IMR-90 (cell line): Measurements from ENCODE around the gene CAPN5. TPM values are rescaled to one million over a fixed set of nuclear protein-coding genes. Genes with fewer than 3 reads are reported as not detected.

ENCODE experiments used
- ATAC-seq: fragments of 200-7000 bp; cut with Tn5 transposase; 2 replicates; pipeline ENCODE4 v1.9.1; 2020; ENCODE audit warnings: low read depth, mild to moderate bottlenecking, moderate library complexity
- BruUV-seq: library from RNA; stranded (reverse); fragments of 400-500 nt; replicated peaks from 2 replicates; lab custom pipeline; 2021; lab: Mats Ljungman, UMichigan
- CTCF ChIA-PET: fragments of 300-600 bp; formaldehyde crosslinking; extraction: SDS; loops from one replicate; lab custom pipeline; 2021; ENCODE audit warnings: antibody characterized with exemption; lab: Yijun Ruan, JAX
- POLR2A ChIA-PET: fragments of 300-600 bp; sonication (Branson Sonifier 250); formaldehyde crosslinking; loops from one replicate; lab custom pipeline; 2022; ENCODE audit warnings: antibody characterized with exemption; ENCODE audit not compliant: unreplicated experiment; lab: Charles Lee
- DNase-seq: peaks from one replicate; pipeline ENCODE4 v3.0.0; 2013
- H2AFZ ChIP-seq: replicated peaks from 2 replicates; pipeline ENCODE3; 2013; ENCODE audit warnings: low read length, mild to moderate bottlenecking; ENCODE audit not compliant: poor library complexity
- H2AK5ac ChIP-seq: 2 replicates; pipeline ENCODE4 v1.6.1; 2013; ENCODE audit warnings: low read depth, low read length, inconsistent platforms
- H2AK9ac ChIP-seq: replicated peaks from 2 replicates; pipeline ENCODE3; 2013; ENCODE audit warnings: mild to moderate bottlenecking, low read depth, low read length, moderate library complexity; ENCODE audit not compliant: poor library complexity
- H2BK120ac ChIP-seq: 2 replicates; pipeline ENCODE4 v1.6.1; 2013; ENCODE audit warnings: low read depth, low read length, inconsistent platforms
- H2BK15ac ChIP-seq: 3 replicates; pipeline ENCODE4 v1.6.1; 2013; ENCODE audit warnings: low read depth, low read length, inconsistent platforms
- H2BK20ac ChIP-seq: 2 replicates; pipeline ENCODE4 v1.6.1; 2013; ENCODE audit warnings: low read depth, mild to moderate bottlenecking, inconsistent platforms, low read length, moderate library complexity
- H2BK5ac ChIP-seq: 2 replicates; pipeline ENCODE4 v1.6.1; 2013; ENCODE audit warnings: mild to moderate bottlenecking, low read depth, low read length, inconsistent platforms; ENCODE audit not compliant: poor library complexity, severe bottlenecking
- H3K14ac ChIP-seq: replicated peaks from 2 replicates; pipeline ENCODE4 v1.6.1; 2013; ENCODE audit warnings: low read depth, low read length, inconsistent platforms
- H3K18ac ChIP-seq: 2 replicates; pipeline ENCODE4 v1.6.1; 2013; ENCODE audit warnings: low read depth, low read length, control low read depth
- H3K23ac ChIP-seq: 2 replicates; pipeline ENCODE4 v1.6.1; 2013; ENCODE audit warnings: low read depth, low read length, inconsistent platforms
- H3K27ac ChIP-seq: 2 replicates; pipeline ENCODE4 v1.5.1; 2013; ENCODE audit warnings: mild to moderate bottlenecking, control low read depth, low read length; ENCODE audit not compliant: insufficient read depth
- H3K27me3 ChIP-seq: 2 replicates; pipeline ENCODE4 v1.6.1; 2013; ENCODE audit warnings: low read length; ENCODE audit not compliant: control insufficient read depth, insufficient read depth
- H3K36me3 ChIP-seq: 2 replicates; pipeline ENCODE4 v1.6.1; 2013; ENCODE audit warnings: low read length, mixed read lengths; ENCODE audit not compliant: control insufficient read depth, insufficient read depth
- H3K4ac ChIP-seq: 2 replicates; pipeline ENCODE4 v1.6.1; 2013; ENCODE audit warnings: low read depth, low read length, inconsistent platforms
- H3K4me1 ChIP-seq: 2 replicates; pipeline ENCODE4 v1.6.1; 2013; ENCODE audit warnings: low read length, mixed read lengths; ENCODE audit not compliant: control insufficient read depth, insufficient read depth
- H3K4me2 ChIP-seq: 2 replicates; pipeline ENCODE4 v1.6.1; 2013; ENCODE audit warnings: low read depth, mild to moderate bottlenecking, control low read depth, low read length, moderate library complexity
- H3K4me3 ChIP-seq: 2 replicates; pipeline ENCODE4 v1.5.1; 2013; ENCODE audit warnings: low read depth, mild to moderate bottlenecking, control low read depth, low read length, moderate library complexity; ENCODE audit not compliant: insufficient read depth
- H3K56ac ChIP-seq: 2 replicates; pipeline ENCODE4 v1.6.1; 2013; ENCODE audit warnings: low read length, inconsistent platforms; ENCODE audit not compliant: insufficient read depth; ENCODE audit errors: extremely low read depth
- H3K79me1 ChIP-seq, 2 experiments: 2 replicates each; pipeline ENCODE4 v1.6.1; 2013; ENCODE audit warnings: low read length in 2 of 2, inconsistent platforms in 1 of 2, low read depth in 1 of 2
- H3K9ac ChIP-seq: 2 replicates; pipeline ENCODE4 v1.6.1; 2013; ENCODE audit warnings: low read depth, low read length, control low read depth
- H3K9me1 ChIP-seq: 2 replicates; pipeline ENCODE4 v1.6.1; 2013; ENCODE audit warnings: low read length, inconsistent platforms; ENCODE audit not compliant: insufficient read depth
- H3K9me3 ChIP-seq: 2 replicates; pipeline ENCODE4 v1.6.1; 2013; ENCODE audit warnings: low read length; ENCODE audit not compliant: control insufficient read depth, insufficient read depth
- H4K20me1 ChIP-seq: 2 replicates; pipeline ENCODE4 v1.6.1; 2013; ENCODE audit warnings: low read length, inconsistent platforms; ENCODE audit not compliant: insufficient read depth
- H4K5ac ChIP-seq: 2 replicates; pipeline ENCODE4 v1.6.1; 2013; ENCODE audit warnings: mild to moderate bottlenecking, low read depth, low read length, control low read depth
- H4K8ac ChIP-seq, 2 experiments: 2 replicates each; pipeline ENCODE4 v1.6.1; 2013; ENCODE audit warnings: low read depth in 2 of 2, low read length in 2 of 2, control low read depth in 1 of 2, inconsistent platforms in 1 of 2
- H4K91ac ChIP-seq: 2 replicates; pipeline ENCODE4 v1.6.1; 2013; ENCODE audit warnings: low read depth, low read length, inconsistent platforms; ENCODE audit not compliant: insufficient read depth
- BHLHE40 ChIP-seq: fragments of 150-350 bp; IDR thresholded peaks from 2 replicates; pipeline ENCODE4 v1.6.1; 2016; ENCODE audit warnings: mild to moderate bottlenecking, low read depth, low read length
- CEBPB ChIP-seq: IDR thresholded peaks from 2 replicates; pipeline ENCODE4 v1.6.1; 2012; ENCODE audit warnings: low read depth, low read length, improper control_type of control experiment
- CHD1 ChIP-seq: IDR thresholded peaks from 2 replicates; pipeline ENCODE4 v1.6.1; 2012; ENCODE audit warnings: low read depth, low read length, improper control_type of control experiment
- MAFK ChIP-seq: IDR thresholded peaks from 2 replicates; pipeline ENCODE4 v1.6.1; 2012; ENCODE audit warnings: low read depth, low read length, improper control_type of control experiment
- MAZ ChIP-seq: IDR thresholded peaks from 2 replicates; pipeline ENCODE4 v1.6.1; 2012; ENCODE audit warnings: low read depth, mild to moderate bottlenecking, low read length, improper control_type of control experiment, moderate library complexity, borderline replicate concordance
- MXI1 ChIP-seq: IDR thresholded peaks from 2 replicates; pipeline ENCODE4 v1.6.1; 2012; ENCODE audit warnings: low read depth, mild to moderate bottlenecking, low read length, moderate library complexity, borderline replicate concordance
- NFE2L2 ChIP-seq: fragments of 150-350 bp; IDR thresholded peaks from 2 replicates; pipeline ENCODE4 v1.6.1; 2016; ENCODE audit warnings: low read depth, mild to moderate bottlenecking, low read length
- POLR2A ChIP-seq: IDR thresholded peaks from 2 replicates; pipeline ENCODE4 v1.6.1; 2012; ENCODE audit warnings: mild to moderate bottlenecking, low read depth, low read length
- RAD21 ChIP-seq: IDR thresholded peaks from 2 replicates; pipeline ENCODE4 v1.6.1; 2012; ENCODE audit warnings: low read length, improper control_type of control experiment
- RCOR1 ChIP-seq: IDR thresholded peaks from 2 replicates; pipeline ENCODE4 v1.6.1; 2012; ENCODE audit warnings: mild to moderate bottlenecking, low read length, improper control_type of control experiment; ENCODE audit not compliant: insufficient replicate concordance
- RFX5 ChIP-seq: IDR thresholded peaks from 2 replicates; pipeline ENCODE4 v1.8.0; 2012; ENCODE audit warnings: low read depth, mild to moderate bottlenecking, low read length, moderate library complexity
- SMC3 ChIP-seq: fragments of 150-350 bp; IDR thresholded peaks from 2 replicates; pipeline ENCODE4 v1.6.1; 2016; ENCODE audit warnings: low read depth, mild to moderate bottlenecking, antibody characterized with exemption, low read length, moderate library complexity
- WGBS, 2 experiments: methylation state at CpG; one replicate each; pipeline versions ENCODE4 v1.1.5 to v1.1.7; 2013; ENCODE audit warnings: missing lambda C conversion rate in 2 of 2; ENCODE audit not compliant: insufficient read length in 1 of 2; ENCODE audit errors: extremely low coverage in 2 of 2; 5-methylcytosine and 5-hydroxymethylcytosine counted together
- dilution Hi-C: fragments of 300-500 bp; cut with HindIII; formaldehyde crosslinking; loops from one replicate; pipeline ENCODE4 v1.14.3; 2018; ENCODE audit warnings: low sequenced_read_pairs; ENCODE audit not compliant: unreplicated experiment
- in situ Hi-C: fragments of 300-500 bp; cut with MboI; formaldehyde crosslinking; loops from 3 replicates; pipeline ENCODE4 v1.14.3; 2019; ENCODE audit warnings: low sequenced_read_pairs, inconsistent platforms, mixed read lengths
- intact Hi-C: fragments of 100-400 bp; cut with micrococcal nuclease; formaldehyde crosslinking; loops from 2 replicates; pipeline ENCODE4 v1.10.0; 2022
- polyA plus RNA-seq, 3 experiments: library from polyadenylated mRNA; depleted of rRNA; stranded (reverse); fragments of >200 nt; gene quantifications; 2 replicates each; pipeline ENCODE4 v1.2.3, GENCODE V29; 2012; ENCODE audit warnings: low replicate concordance in 1 of 3
- total RNA-seq: library from RNA; depleted of rRNA; stranded (reverse); fragments of >200 nt; gene quantifications from 2 replicates; pipeline ENCODE4 v1.2.3, GENCODE V29; 2012
- TF ChIP-seq, protein P1 (sequence below): conservative IDR thresholded peaks from 2 replicates; pipeline ENCODE4 v1.5.1; 2012; ENCODE audit warnings: mild to moderate bottlenecking, low read depth, low read length, improper control_type of control experiment
- TF ChIP-seq, protein P2 (sequence below): fragments of 150-350 bp; IDR thresholded peaks from 2 replicates; pipeline ENCODE4 v1.6.1; 2016; ENCODE audit warnings: low read depth, mild to moderate bottlenecking, low read length, moderate library complexity, borderline replicate concordance

Gene CAPN5
- total and polyA plus RNA-seq, 2 of the 4 experiments (the other 2 are of a cell fraction): 8.1 to 24.0 TPM

- no TSS peak for BruUV-seq
- Histone ChIP-seq H3K4ac (no peak overlapping the region), H4K8ac (no peak overlapping the region), H4K20me1 (peaks cover 5% of the 10 kb centered on the region; the same call in 1 of the 2 replicates), H3K4me1 (peaks cover 17% of the 10 kb centered on the region), H2BK5ac (no peak overlapping the region), H3K79me1 (peaks cover 0 to 15% of the 10 kb centered on the region in 2 experiments; a peak in 1 of 4 replicates), H2AK9ac (no peak overlapping the region), H3K4me3 (no peak overlapping the region), H3K27ac (no peak overlapping the region), H3K23ac (no peak overlapping the region), H3K18ac (no peak overlapping the region), H3K14ac (no peak overlapping the region), H3K9ac (no peak overlapping the region), H3K36me3 (peaks cover 6% of the 10 kb centered on the region; the same call in 1 of the 2 replicates), H2BK120ac (no peak overlapping the region), H4K91ac (no peak overlapping the region), H3K9me1 (peaks cover 12% of the 10 kb centered on the region), H4K5ac (no peak overlapping the region), H2BK20ac (no peak overlapping the region), H2AK5ac (no peak overlapping the region), H2BK15ac (no peak overlapping the region), H3K27me3 (no peaks in the 10 kb centered on the region), H2AFZ (no peak overlapping the region), H3K56ac (no peak overlapping the region), H3K4me2 (no peak overlapping the region), H3K9me3 (no peaks in the 10 kb centered on the region)
- ATAC-seq (no peak), DNase-seq (no peak)
- dilution Hi-C loops (no loop called here), in situ Hi-C loops (no loop called here), intact Hi-C loops (no loop called here)
- WGBS, 2 experiments: 100% methylated on average over 2 of the region's 6 CpGs; no CpG with 5 or more reads in 1 of the 2 experiments
- TF ChIP-seq CEBPB (no peak), BHLHE40 (no peak), MAFK (no peak), CHD1 (no peak), MAZ (no peak), SMC3 (no peak), RAD21 (no peak), POLR2A (no peak), NFE2L2 (no peak), MXI1 (no peak), RCOR1 (no peak), RFX5 (no peak)
- TF ChIP-seq, protein P1, sequence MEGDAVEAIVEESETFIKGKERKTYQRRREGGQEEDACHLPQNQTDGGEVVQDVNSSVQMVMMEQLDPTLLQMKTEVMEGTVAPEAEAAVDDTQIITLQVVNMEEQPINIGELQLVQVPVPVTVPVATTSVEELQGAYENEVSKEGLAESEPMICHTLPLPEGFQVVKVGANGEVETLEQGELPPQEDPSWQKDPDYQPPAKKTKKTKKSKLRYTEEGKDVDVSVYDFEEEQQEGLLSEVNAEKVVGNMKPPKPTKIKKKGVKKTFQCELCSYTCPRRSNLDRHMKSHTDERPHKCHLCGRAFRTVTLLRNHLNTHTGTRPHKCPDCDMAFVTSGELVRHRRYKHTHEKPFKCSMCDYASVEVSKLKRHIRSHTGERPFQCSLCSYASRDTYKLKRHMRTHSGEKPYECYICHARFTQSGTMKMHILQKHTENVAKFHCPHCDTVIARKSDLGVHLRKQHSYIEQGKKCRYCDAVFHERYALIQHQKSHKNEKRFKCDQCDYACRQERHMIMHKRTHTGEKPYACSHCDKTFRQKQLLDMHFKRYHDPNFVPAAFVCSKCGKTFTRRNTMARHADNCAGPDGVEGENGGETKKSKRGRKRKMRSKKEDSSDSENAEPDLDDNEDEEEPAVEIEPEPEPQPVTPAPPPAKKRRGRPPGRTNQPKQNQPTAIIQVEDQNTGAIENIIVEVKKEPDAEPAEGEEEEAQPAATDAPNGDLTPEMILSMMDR: no peak
- TF ChIP-seq, protein P2, sequence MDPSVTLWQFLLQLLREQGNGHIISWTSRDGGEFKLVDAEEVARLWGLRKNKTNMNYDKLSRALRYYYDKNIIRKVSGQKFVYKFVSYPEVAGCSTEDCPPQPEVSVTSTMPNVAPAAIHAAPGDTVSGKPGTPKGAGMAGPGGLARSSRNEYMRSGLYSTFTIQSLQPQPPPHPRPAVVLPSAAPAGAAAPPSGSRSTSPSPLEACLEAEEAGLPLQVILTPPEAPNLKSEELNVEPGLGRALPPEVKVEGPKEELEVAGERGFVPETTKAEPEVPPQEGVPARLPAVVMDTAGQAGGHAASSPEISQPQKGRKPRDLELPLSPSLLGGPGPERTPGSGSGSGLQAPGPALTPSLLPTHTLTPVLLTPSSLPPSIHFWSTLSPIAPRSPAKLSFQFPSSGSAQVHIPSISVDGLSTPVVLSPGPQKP: no peak
- ChIA-PET CTCF (no interaction called here), POLR2A (no interaction called here)
These were observed 45.2 kb downstream of the CAPN5 start for GRCh38 chr11:77111946-77112345.
